ENCODE measurements around the gene SASH3.

The SASH3 gene

DNA sequence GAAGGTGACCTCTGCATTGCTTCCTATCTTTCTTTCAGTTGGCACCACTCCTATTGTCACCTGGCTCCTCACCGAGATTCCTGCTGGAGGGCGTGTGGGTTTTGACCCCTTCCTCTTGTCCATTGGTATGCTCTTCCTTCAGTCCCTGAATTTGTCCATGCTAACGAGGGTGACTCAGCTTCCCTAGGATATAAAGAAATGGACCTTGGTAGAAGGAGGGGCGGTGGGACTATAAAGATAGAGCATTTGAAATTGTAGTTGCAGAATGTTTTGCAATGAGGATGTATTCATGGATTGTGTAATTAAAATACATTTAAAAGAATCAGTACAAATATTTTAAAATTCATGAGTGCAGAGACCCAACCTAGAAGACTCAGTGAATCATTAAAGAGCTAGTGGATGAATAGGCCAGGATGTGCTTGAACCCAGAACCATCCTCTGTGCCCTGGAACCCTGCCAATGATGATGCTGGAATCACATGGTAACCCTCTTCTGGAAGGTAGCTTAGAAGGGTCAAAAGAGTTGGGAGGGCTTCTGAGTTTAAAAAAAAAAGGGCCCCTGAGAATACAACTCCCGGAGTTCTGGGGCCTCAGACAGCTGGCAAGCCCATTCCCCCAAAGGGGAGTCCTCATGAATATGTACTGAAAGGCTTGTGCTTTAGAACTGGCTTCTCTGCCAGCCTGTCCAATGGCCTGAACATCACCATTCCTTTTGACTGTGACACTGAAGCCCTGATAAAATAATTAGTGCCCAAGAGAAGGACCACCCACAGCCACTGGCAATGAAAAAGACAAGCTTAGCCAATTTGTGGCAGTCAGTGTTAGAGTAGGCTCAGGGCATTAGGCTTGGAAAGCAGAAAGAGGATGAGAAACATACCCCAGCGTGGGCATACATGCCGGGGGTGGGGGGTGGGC, 32.9 kb upstream of the SASH3 start:
- Mint-ChIP-seq H3K36me3 (ENCODE audit: low read depth) (no peaks in the 10 kb centered on the region), H3K27ac (no peak overlapping the region), H3K4me3 (no peak overlapping the region), H3K27me3 (no peaks in the 10 kb centered on the region), H3K9me3 (no peaks in the 10 kb centered on the region), H3K4me1 (ENCODE audit: low read depth) (peaks cover 76% of the 10 kb centered on the region)
- intact Hi-C loops (cut with micrococcal nuclease): no loop called here

DNA sequence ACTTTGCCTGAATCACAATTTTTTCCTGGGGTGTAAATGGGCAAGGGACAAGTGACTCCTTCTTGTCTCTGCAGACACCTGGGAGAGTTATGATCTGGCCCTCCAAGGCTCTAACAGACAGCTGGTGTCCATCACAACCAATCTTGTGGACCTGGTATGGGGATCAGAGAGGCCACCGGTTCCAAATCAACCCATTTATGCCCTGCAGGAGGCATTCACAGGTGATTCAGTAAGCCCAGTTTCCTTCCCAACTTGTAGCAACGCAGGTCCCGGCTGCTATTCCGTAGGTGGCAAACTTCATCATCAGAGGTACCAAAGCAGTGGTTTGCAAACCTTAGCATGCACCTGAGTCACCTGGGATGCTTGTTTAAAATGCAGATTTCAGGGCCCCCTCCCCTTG, 32.2 kb upstream of the SASH3 start:
- H3K9me3 Mint-ChIP-seq: no peaks in the 10 kb centered on the region
- H3K4me1 Mint-ChIP-seq (ENCODE audit: low read depth): peaks cover 77% of the 10 kb centered on the region
- intact Hi-C loops (cut with micrococcal nuclease): no loop called here
- H3K27me3 Mint-ChIP-seq: no peaks in the 10 kb centered on the region
- no peak overlapping the region for H3K27ac Mint-ChIP-seq
- H3K4me3 Mint-ChIP-seq: no peak overlapping the region
- no peaks in the 10 kb centered on the region for H3K36me3 Mint-ChIP-seq (ENCODE audit: low read depth)

DNA sequence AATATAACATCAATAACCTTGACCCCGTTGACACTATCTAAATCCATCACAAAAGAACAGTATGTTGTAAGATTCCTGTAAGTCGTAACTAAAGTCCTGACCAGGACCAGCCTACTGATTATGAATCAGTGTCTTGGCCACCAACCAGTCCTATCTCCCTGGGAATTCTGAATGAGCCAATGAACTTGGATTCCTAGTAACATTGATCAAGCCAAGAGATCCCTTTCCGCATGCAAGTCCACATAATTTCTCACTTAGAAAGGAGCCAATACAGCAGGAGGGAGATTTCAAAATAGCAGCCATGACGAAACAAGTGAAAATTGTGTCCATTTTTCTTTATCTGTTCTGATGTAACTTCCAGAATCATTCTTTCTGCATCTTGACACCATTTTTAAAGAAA, 31.4 kb upstream of the SASH3 start:
- intact Hi-C loops (cut with micrococcal nuclease): loop anchor here (2.0 kb wide), 1 partner anchor 72 kb away; no protein-coding TSS in a partner anchor
- peaks cover 79% of the 10 kb centered on the region for H3K4me1 Mint-ChIP-seq (ENCODE audit: low read depth)
- no peak overlapping the region for H3K4me3 Mint-ChIP-seq
- no peaks in the 10 kb centered on the region for H3K27me3 Mint-ChIP-seq
- no peaks in the 10 kb centered on the region for H3K9me3 Mint-ChIP-seq
- no peaks in the 10 kb centered on the region for H3K36me3 Mint-ChIP-seq (ENCODE audit: low read depth)
- H3K27ac Mint-ChIP-seq: no peak overlapping the region

DNA sequence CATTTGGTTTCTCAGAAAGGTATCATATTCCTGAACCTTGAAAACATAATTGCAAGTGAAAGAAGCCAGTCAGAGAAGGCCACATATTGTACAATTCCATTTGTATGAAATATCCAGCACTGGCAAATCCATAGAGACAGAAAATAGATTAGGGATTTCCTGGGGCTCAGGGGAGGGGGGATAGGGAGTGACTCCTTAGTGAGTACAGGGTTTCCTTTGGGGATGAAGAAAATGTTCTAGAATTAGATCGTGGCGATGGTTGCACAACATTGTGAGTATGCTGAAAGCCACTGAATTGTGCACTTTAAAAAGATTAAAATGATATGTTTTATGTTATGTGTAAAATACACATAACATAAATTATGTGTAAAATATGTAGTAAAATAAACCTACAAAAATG, 30.7 kb upstream of the SASH3 start:
- H3K4me3 Mint-ChIP-seq: no peak overlapping the region
- intact Hi-C loops (cut with micrococcal nuclease): loop anchor here (2.0 kb wide), 1 partner anchor 72 kb away; no protein-coding TSS in a partner anchor
- peaks cover 75% of the 10 kb centered on the region for H3K4me1 Mint-ChIP-seq (ENCODE audit: low read depth)
- H3K9me3 Mint-ChIP-seq: no peaks in the 10 kb centered on the region
- no peak overlapping the region for H3K27ac Mint-ChIP-seq
- no peaks in the 10 kb centered on the region for H3K36me3 Mint-ChIP-seq (ENCODE audit: low read depth)
- H3K27me3 Mint-ChIP-seq: no peaks in the 10 kb centered on the region

DNA sequence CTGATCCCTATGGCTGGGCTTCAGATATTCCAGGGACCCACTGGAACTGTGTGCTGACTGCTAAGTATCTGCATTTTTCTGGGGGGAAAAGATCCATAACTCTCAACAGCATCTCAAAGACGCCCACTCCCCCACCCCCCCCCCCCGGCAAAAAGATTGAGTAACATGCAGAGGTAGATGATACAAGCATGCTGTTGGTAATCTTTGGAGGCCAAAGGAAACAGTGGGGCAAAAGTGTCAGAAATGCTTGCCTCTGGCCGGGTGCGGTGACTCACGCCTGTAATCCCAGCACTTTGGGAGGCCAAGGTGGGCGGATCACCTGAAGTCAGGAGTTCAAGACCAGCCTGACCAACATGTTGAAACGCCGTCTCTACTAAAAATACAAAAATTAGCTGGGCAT, 28.8 kb upstream of the SASH3 start:
- Mint-ChIP-seq H3K27ac (no peak overlapping the region), H3K4me3 (no peak overlapping the region), H3K36me3 (ENCODE audit: low read depth) (no peaks in the 10 kb centered on the region), H3K9me3 (no peaks in the 10 kb centered on the region), H3K4me1 (ENCODE audit: low read depth) (peaks cover 78% of the 10 kb centered on the region), H3K27me3 (no peaks in the 10 kb centered on the region)
- intact Hi-C loops (cut with micrococcal nuclease): loop anchor here (5.0 kb wide), 1 partner anchor 144 kb away; no protein-coding TSS in a partner anchor

DNA sequence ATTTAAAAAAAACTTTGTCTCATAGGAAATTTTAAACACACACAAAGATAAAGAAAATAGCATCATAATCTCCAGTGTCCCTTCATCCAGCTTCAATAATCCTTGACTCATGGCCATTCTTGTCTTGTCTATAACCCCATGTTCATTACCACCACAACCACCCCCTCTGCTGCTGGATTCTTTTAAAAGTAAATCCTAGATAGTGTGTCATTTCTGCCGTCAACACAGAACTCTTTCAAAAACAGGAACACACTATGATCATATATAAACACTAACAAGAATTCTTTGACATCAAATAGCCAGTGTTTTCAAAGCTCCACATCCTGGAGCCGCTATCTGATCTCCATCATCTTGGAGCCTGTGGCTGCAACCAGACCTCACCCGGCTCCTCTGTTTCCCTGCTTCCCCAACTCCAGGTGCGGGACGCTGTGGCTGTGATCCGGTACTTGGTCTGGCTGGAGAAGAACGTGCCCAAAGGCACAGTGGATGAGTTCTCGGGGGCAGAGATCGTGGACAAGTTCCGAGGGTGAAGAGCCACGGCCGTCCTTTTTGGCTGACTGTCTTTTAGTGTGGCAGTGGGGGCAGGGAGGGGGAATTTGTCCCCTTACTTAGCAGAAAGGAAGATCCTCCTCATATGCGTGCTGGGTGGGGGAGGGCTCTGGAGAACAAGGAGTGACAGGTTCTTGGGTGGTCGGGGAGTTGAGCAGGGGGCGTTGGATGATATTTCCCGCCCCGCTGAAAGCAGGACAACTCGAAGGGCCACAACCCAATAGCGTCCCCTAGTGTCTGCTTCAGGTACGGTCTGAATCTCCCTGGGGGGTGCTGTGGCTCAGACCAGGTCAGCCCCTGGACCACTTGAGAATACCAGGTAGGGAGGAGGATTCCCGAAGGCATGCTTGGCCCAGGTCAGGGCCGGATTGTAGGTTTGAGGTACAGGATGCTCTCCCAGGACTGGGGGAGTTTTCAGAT, 25.4 kb upstream of the SASH3 start:
- H3K4me3 Mint-ChIP-seq: peak overlapping the region; percentile 67
- intact Hi-C loops (cut with micrococcal nuclease): loop anchor here (1.0 to 5.0 kb wide), 4 partner anchors 27 to 147 kb away; no protein-coding TSS in a partner anchor
- no peaks in the 10 kb centered on the region for H3K27me3 Mint-ChIP-seq
- H3K9me3 Mint-ChIP-seq: no peaks in the 10 kb centered on the region
- peaks cover 82% of the 10 kb centered on the region for H3K4me1 Mint-ChIP-seq (ENCODE audit: low read depth)
- H3K36me3 Mint-ChIP-seq (ENCODE audit: low read depth): no peaks in the 10 kb centered on the region
- peak overlapping the region; percentile 88 for H3K27ac Mint-ChIP-seq

DNA sequence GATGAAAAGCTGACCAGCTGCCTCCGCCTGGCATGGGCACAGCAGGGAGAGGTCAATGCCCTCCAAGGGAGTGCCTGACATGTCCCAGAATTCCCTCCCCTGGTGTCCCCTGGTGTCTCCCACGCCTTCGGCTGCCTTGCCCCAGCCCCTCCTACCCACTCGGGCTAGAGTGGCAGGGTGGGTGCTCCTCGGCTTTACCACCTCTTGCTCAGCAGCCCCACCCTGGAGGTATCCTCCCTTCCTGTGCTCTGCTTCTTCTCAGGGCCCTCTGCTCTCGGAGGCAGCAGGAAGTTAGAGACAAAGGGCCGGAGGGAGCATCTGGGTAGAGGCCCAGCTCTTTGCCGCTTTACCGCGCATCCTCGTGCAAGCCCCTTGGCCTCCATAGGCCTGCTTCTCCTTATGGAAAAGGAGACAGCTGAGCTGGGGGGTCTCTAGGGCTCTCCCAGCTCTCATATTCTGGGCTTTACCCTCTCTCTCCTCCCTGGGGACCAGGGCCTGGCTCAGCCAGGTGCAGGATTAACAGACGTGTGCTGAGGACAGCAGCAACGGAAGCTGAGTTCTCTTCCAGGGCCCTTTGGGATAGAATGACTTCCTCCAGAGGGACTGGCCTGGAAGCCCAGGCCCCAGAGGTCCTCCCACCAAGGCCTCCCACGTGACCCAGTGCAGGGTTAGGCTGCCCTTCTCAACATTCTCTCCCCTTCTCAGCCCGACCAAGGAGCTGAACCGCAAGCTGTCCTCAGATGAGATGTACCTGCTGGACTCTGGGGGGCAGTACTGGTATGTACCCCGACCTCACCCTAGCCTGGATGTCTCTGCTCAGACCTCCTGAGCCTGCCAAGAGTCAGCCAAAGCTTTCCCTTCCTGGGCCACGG, 23.7 kb upstream of the SASH3 start:
- Mint-ChIP-seq H3K4me1 (ENCODE audit: low read depth) (peaks cover 88% of the 10 kb centered on the region), H3K4me3 (peak overlapping the region; percentile 55), H3K27me3 (no peaks in the 10 kb centered on the region), H3K27ac (peak overlapping the region; percentile 88), H3K9me3 (no peaks in the 10 kb centered on the region), H3K36me3 (ENCODE audit: low read depth) (no peaks in the 10 kb centered on the region)
- intact Hi-C loops (cut with micrococcal nuclease): loop anchor here (5.0 kb wide), 1 partner anchor 66 kb away; no protein-coding TSS in a partner anchor

DNA sequence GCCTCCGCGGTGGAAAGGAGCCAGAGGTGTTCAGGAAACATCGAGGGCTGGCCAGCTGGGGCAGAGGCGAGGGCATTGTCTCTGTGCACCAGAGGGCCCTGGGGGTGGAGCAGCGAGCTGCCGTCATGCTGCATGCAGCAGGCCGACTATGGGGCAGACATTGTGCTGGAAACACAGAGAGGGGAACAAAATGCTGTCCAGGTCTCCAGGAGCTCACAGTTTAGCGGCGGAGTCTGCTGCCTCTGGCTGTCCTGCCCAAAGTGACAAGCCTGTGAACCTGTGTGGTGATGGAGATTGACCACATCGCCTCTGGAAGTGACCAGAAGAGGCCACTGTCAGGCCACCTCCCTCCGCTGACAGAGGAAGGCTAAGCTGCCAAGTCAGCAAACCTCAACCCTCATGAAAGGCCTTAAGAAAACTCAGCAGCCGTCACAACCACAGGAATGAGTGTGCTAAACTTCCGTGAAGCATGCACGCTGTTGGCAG, 20.1 kb upstream of the SASH3 start:
- H3K4me3 Mint-ChIP-seq: peak overlapping the region; percentile 23
- peaks cover 76% of the 10 kb centered on the region for H3K4me1 Mint-ChIP-seq (ENCODE audit: low read depth)
- H3K36me3 Mint-ChIP-seq (ENCODE audit: low read depth): no peaks in the 10 kb centered on the region
- peak overlapping the region; percentile 96 for H3K27ac Mint-ChIP-seq
- no peaks in the 10 kb centered on the region for H3K27me3 Mint-ChIP-seq
- H3K9me3 Mint-ChIP-seq: no peaks in the 10 kb centered on the region
- intact Hi-C loops (cut with micrococcal nuclease): loop anchor here (2.0 to 5.0 kb wide), 3 partner anchors 13 to 63 kb away; no protein-coding TSS in a partner anchor

DNA sequence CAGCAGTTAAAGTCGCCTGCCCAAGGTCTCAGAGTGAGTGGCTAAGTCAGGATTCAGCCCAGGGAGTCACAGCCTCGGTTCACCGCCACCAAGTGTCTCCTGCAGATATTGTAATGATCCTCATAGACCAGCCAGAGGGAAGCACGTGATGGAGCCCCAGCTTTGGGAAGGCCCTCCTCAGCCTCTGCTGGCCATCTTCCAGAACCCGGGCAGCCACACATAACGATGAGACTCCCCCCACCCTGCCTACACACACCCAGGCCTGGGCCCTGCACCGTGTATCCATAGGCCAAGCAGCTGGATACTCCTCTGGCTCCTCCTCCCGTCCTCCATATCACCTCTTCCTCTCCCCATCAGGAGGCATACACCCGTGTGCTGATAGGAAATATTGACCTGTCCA, 19.6 kb upstream of the SASH3 start:
- H3K9me3 Mint-ChIP-seq: no peaks in the 10 kb centered on the region
- intact Hi-C loops (cut with micrococcal nuclease): no loop called here
- H3K4me1 Mint-ChIP-seq (ENCODE audit: low read depth): peaks cover 70% of the 10 kb centered on the region
- peak overlapping the region; percentile 96 for H3K27ac Mint-ChIP-seq
- no peak overlapping the region for H3K4me3 Mint-ChIP-seq
- no peaks in the 10 kb centered on the region for H3K36me3 Mint-ChIP-seq (ENCODE audit: low read depth)
- H3K27me3 Mint-ChIP-seq: no peaks in the 10 kb centered on the region

DNA sequence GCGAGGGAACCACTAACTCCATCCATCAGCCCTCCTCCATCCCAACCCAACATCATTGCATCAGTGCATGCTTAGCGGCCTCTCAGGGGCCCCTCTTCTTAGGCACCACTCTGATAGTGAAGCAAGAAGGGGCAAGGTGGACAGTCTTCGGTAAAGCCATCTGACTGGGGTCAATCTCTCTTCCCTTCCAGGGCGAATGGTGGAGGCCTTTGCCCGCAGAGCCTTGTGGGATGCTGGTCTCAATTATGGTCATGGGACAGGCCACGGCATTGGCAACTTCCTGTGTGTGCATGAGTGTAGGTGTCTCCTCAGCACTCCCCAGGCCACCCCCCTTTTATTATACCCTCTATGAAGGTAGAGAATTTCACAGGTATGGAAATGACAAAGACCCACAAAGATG, 18.8 kb upstream of the SASH3 start:
- intact Hi-C loops (cut with micrococcal nuclease): no loop called here
- Mint-ChIP-seq H3K4me1 (ENCODE audit: low read depth) (peaks cover 62% of the 10 kb centered on the region), H3K9me3 (no peaks in the 10 kb centered on the region), H3K27me3 (no peaks in the 10 kb centered on the region), H3K4me3 (no peak overlapping the region), H3K27ac (peak overlapping the region; percentile 96), H3K36me3 (ENCODE audit: low read depth) (no peaks in the 10 kb centered on the region)

DNA sequence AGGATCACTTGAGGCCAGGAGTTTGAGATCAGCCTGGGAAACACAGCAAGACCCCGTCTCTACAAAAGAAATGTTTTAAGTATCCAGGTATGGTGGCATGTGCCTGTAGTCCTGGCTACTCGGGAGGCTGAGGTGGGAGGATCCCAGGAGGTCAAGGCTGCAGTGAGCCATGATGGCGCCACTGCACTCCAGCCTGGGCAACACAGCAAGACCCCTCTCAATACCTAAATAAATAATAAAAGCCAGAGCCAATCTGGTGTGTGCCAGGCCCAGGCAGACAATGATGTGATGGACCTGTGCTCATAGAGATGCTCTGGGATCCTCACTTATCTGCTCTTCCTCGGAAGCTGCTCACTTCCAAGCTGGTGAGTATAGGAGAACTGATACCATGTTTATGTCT, 18.2 kb upstream of the SASH3 start:
- Mint-ChIP-seq H3K27ac (peak overlapping the region; percentile 96), H3K27me3 (no peaks in the 10 kb centered on the region), H3K4me1 (ENCODE audit: low read depth) (peaks cover 56% of the 10 kb centered on the region), H3K36me3 (ENCODE audit: low read depth) (no peaks in the 10 kb centered on the region), H3K4me3 (no peak overlapping the region), H3K9me3 (no peaks in the 10 kb centered on the region)
- intact Hi-C loops (cut with micrococcal nuclease): no loop called here

DNA sequence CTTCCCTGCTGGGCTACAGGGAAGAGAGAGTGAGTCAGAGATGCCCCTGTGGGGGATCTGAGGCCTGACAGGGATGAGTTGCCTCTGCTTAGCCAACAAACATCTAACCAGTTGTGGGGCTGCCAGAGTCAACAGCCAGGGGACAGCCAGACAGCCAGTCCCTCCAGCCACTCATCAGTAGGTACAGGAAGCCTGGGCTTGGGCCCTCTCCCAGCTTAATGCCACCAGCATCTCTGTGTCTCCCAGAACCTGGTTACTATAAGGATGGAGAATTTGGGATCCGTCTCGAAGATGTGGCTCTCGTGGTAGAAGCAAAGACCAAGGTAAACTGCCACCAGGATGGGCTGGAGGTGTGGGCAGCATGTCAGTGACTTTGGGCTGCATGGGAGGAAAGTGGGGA, 17.3 kb upstream of the SASH3 start:
- H3K36me3 Mint-ChIP-seq (ENCODE audit: low read depth): no peaks in the 10 kb centered on the region
- H3K9me3 Mint-ChIP-seq: no peaks in the 10 kb centered on the region
- peaks cover 53% of the 10 kb centered on the region for H3K4me1 Mint-ChIP-seq (ENCODE audit: low read depth)
- intact Hi-C loops (cut with micrococcal nuclease): no loop called here
- no peak overlapping the region for H3K4me3 Mint-ChIP-seq
- H3K27me3 Mint-ChIP-seq: no peaks in the 10 kb centered on the region
- peak overlapping the region; percentile 96 for H3K27ac Mint-ChIP-seq

DNA sequence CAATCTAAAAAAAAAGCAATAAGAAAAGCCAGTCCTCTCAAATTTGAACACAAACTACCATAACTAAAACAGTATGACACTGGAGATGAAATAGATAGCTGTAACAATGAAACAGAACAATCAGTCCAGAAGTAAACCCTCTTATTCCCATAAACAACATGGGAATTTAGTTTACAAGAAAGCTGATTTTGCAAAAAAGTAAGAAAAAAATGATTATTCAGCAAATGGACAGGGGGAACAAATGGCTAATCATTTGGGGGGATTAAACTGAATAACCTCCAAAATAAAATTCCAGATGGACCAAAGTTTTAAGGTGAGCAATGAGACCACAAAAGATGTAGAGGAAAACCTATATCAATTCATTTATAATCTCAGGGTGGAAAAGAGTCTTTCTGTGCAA, 16.1 kb upstream of the SASH3 start:
- H3K36me3 Mint-ChIP-seq (ENCODE audit: low read depth): no peaks in the 10 kb centered on the region
- H3K27ac Mint-ChIP-seq: peak overlapping the region; percentile 25
- H3K4me3 Mint-ChIP-seq: no peak overlapping the region
- no peaks in the 10 kb centered on the region for H3K9me3 Mint-ChIP-seq
- no peaks in the 10 kb centered on the region for H3K27me3 Mint-ChIP-seq
- intact Hi-C loops (cut with micrococcal nuclease): no loop called here
- peaks cover 47% of the 10 kb centered on the region for H3K4me1 Mint-ChIP-seq (ENCODE audit: low read depth)
